H9 (cell line): ENCODE results near the gene SMURF1. TPM values are rescaled to one million over a fixed set of nuclear protein-coding genes. Genes with fewer than 3 reads are reported as not detected.

ENCODE experiments used
- DNase-seq: peaks from one replicate; pipeline ENCODE4 v3.0.0-alpha.2; 2017
- H2AFZ ChIP-seq: one replicate; pipeline ENCODE4 v1.6.1; 2013; ENCODE audit warnings: mild to moderate bottlenecking, low read length, control low read depth, moderate library complexity
- H2AK5ac ChIP-seq: 2 replicates; pipeline ENCODE4 v1.6.1; 2013; ENCODE audit warnings: low read length, control low read depth, mixed read lengths; ENCODE audit not compliant: insufficient read length
- H2BK120ac ChIP-seq: one replicate; pipeline ENCODE4 v1.6.1; 2013; ENCODE audit warnings: low read depth, mild to moderate bottlenecking, low read length, control low read depth, inconsistent platforms; ENCODE audit not compliant: poor library complexity, severe bottlenecking
- H2BK12ac ChIP-seq: 2 replicates; pipeline ENCODE4 v1.6.1; 2013; ENCODE audit warnings: low read length, control low read depth, mixed read lengths, low read depth; ENCODE audit not compliant: insufficient read length
- H2BK15ac ChIP-seq: 2 replicates; pipeline ENCODE4 v1.6.1; 2013; ENCODE audit warnings: low read depth, low read length, control low read depth
- H2BK20ac ChIP-seq: one replicate; pipeline ENCODE4 v1.6.1; 2013; ENCODE audit warnings: low read depth, mild to moderate bottlenecking, low read length, control low read depth, inconsistent platforms; ENCODE audit not compliant: poor library complexity, severe bottlenecking
- H2BK5ac ChIP-seq: 2 replicates; pipeline ENCODE4 v1.6.1; 2013; ENCODE audit warnings: low read length, control low read depth, mixed read lengths; ENCODE audit not compliant: insufficient read length
- H3K14ac ChIP-seq: 2 replicates; pipeline ENCODE4 v1.6.1; 2013; ENCODE audit warnings: low read length, control low read depth; ENCODE audit not compliant: insufficient read depth
- H3K18ac ChIP-seq: 2 replicates; pipeline ENCODE4 v1.6.1; 2013; ENCODE audit warnings: low read depth, mild to moderate bottlenecking, mixed read lengths, low read length, control low read depth; ENCODE audit not compliant: insufficient read length
- H3K23ac ChIP-seq: 2 replicates; pipeline ENCODE4 v1.6.1; 2013; ENCODE audit warnings: low read length, control low read depth, mixed read lengths, low read depth; ENCODE audit not compliant: insufficient read length
- H3K23me2 ChIP-seq: 2 replicates; pipeline ENCODE4 v1.6.1; 2013; ENCODE audit warnings: low read depth, mild to moderate bottlenecking, mixed read lengths, low read length, control low read depth; ENCODE audit not compliant: insufficient read length, poor library complexity, severe bottlenecking
- H3K27ac ChIP-seq: 2 replicates; pipeline ENCODE4 v1.5.1; 2013; ENCODE audit warnings: low read length, control low read depth, mixed read lengths, low read depth; ENCODE audit not compliant: insufficient read length
- H3K27me3 ChIP-seq: 2 replicates; pipeline ENCODE4 v1.6.1; 2013; ENCODE audit warnings: low read length, control low read depth, inconsistent platforms; ENCODE audit not compliant: insufficient read depth
- H3K4ac ChIP-seq: 2 replicates; pipeline ENCODE4 v1.6.1; 2013; ENCODE audit warnings: low read depth, mild to moderate bottlenecking, control low read depth, inconsistent platforms, low read length, moderate library complexity
- H3K4me1 ChIP-seq: 2 replicates; pipeline ENCODE4 v1.6.1; 2013; ENCODE audit warnings: low read length, control low read depth, inconsistent platforms; ENCODE audit not compliant: insufficient read depth
- H3K4me2 ChIP-seq: 2 replicates; pipeline ENCODE4 v1.6.1; 2013; ENCODE audit warnings: low read length, control low read depth, mixed read lengths; ENCODE audit not compliant: insufficient read length, insufficient read depth
- H3K56ac ChIP-seq: 2 replicates; pipeline ENCODE4 v1.6.1; 2013; ENCODE audit warnings: low read depth, mild to moderate bottlenecking, mixed read lengths, low read length, control low read depth; ENCODE audit not compliant: insufficient read length
- H3K79me1 ChIP-seq: 2 replicates; pipeline ENCODE4 v1.6.1; 2013; ENCODE audit warnings: low read depth, mild to moderate bottlenecking, moderate library complexity, low read length, control low read depth, inconsistent platforms; ENCODE audit not compliant: insufficient read depth, poor library complexity, severe bottlenecking
- H3K79me2 ChIP-seq: 2 replicates; pipeline ENCODE4 v1.6.1; 2013; ENCODE audit warnings: low read length, control low read depth, inconsistent platforms; ENCODE audit not compliant: insufficient read depth
- H3K9ac ChIP-seq: 2 replicates; pipeline ENCODE4 v1.6.1; 2013; ENCODE audit warnings: low read length, control low read depth, mixed read lengths; ENCODE audit not compliant: insufficient read length; ENCODE audit errors: extremely low read depth
- H3K9me3 ChIP-seq: one replicate; pipeline ENCODE4 v1.6.1; 2013; ENCODE audit warnings: low read depth, low read length, inconsistent platforms; ENCODE audit not compliant: control insufficient read depth
- H3T11ph ChIP-seq: one replicate; pipeline ENCODE4 v1.6.1; 2013; ENCODE audit warnings: mild to moderate bottlenecking, low read length, control low read depth, inconsistent platforms
- H4K20me1 ChIP-seq: one replicate; pipeline ENCODE4 v1.6.1; 2013; ENCODE audit not compliant: control insufficient read depth, insufficient read length, insufficient read depth
- H4K5ac ChIP-seq: 2 replicates; pipeline ENCODE4 v1.6.1; 2013; ENCODE audit warnings: low read depth, mild to moderate bottlenecking, mixed read lengths, low read length, control low read depth; ENCODE audit not compliant: insufficient read length
- H4K8ac ChIP-seq: replicated peaks from 2 replicates; pipeline ENCODE4 v1.6.1; 2013; ENCODE audit warnings: low read length, control low read depth, mixed read lengths, low read depth; ENCODE audit not compliant: insufficient read length
- H4K91ac ChIP-seq: 2 replicates; pipeline ENCODE4 v1.6.1; 2013; ENCODE audit warnings: low read depth, mild to moderate bottlenecking, moderate library complexity, mixed read lengths, low read length, control low read depth; ENCODE audit not compliant: insufficient read length
- H3K27ac Mint-ChIP-seq, 3 experiments: 2 replicates in 2 of 3; 3 replicates in 1 of 3; pipeline ENCODE4 v1.8.0; 2020 to 2021; ENCODE audit warnings: mixed read lengths in 3 of 3, mild to moderate bottlenecking in 1 of 3, moderate library complexity in 1 of 3
- H3K27me3 Mint-ChIP-seq: 2 replicates; pipeline ENCODE4 v1.8.0; 2021; ENCODE audit warnings: low read depth, mild to moderate bottlenecking, moderate library complexity, mixed read lengths
- H3K36me3 Mint-ChIP-seq, 3 experiments: 2 replicates in 2 of 3; 3 replicates in 1 of 3; pipeline ENCODE4 v1.8.0; 2020 to 2021; ENCODE audit warnings: low read depth in 3 of 3, mixed read lengths in 3 of 3; ENCODE audit not compliant: insufficient read depth in 1 of 3
- H3K4me1 Mint-ChIP-seq, 2 experiments: 2 replicates each; pipeline ENCODE4 v1.8.0; 2020; ENCODE audit warnings: mixed read lengths in 2 of 2
- H3K4me3 Mint-ChIP-seq, 2 experiments: 2 replicates in 1 of 2; 3 replicates in 1 of 2; pipeline ENCODE4 v1.8.0; 2020 to 2021; ENCODE audit warnings: mild to moderate bottlenecking in 2 of 2, mixed read lengths in 2 of 2, moderate library complexity in 1 of 2
- H3K9me3 Mint-ChIP-seq, 2 experiments: 2 replicates in 1 of 2; 3 replicates in 1 of 2; pipeline ENCODE4 v1.8.0; 2020; ENCODE audit warnings: mild to moderate bottlenecking in 2 of 2, mixed read lengths in 2 of 2, moderate library complexity in 1 of 2
- CTCF ChIP-seq: fragments of 200-600 bp; sonication (generic); conservative IDR thresholded peaks from 3 replicates; pipeline ENCODE4 v1.8.0; 2021; ENCODE audit warnings: antibody characterized with exemption, mild to moderate bottlenecking
- WGBS: extraction: QIAGEN DNeasy Blood & Tissue Kit; methylation state at CpG from one replicate; pipeline ENCODE4 v1.1.7; 2013; ENCODE audit warnings: missing lambda C conversion rate, low lambda C conversion rate, mixed read lengths; ENCODE audit not compliant: insufficient read length; ENCODE audit errors: extremely low coverage; 5-methylcytosine and 5-hydroxymethylcytosine counted together
- total RNA-seq: library from RNA; stranded (reverse); gene quantifications from 2 replicates; pipeline ENCODE4 v1.2.1, GENCODE V29; 2021

The SMURF1 gene
- total RNA-seq, 1 experiment from 2014 or later, result 29.4 TPM

GRCh38 chr7:99188221-99188620, 44.3 kb upstream of the SMURF1 start:
- H2BK20ac ChIP-seq, result no peak overlapping the region
- H3K23ac ChIP-seq, result no peak overlapping the region
- no peak overlapping the region for H3K4me3 Mint-ChIP-seq
- no peak overlapping the region; a peak in 1 of 7 replicates for H3K27ac Mint-ChIP-seq
- no peaks in the 10 kb centered on the region for H3K79me1 ChIP-seq
- H2BK5ac ChIP-seq, result no peak overlapping the region
- no peak overlapping the region for H3K18ac ChIP-seq
- H3T11ph ChIP-seq, result no peak overlapping the region
- no peak overlapping the region for H4K5ac ChIP-seq
- peaks cover 0 to 2% of the 10 kb centered on the region in 2 experiments; a peak in 2 of 4 replicates for H3K4me1 Mint-ChIP-seq
- H3K4me2 ChIP-seq, result no peak overlapping the region
- H3K4me1 ChIP-seq, result no peaks in the 10 kb centered on the region
- H3K27me3 ChIP-seq, result no peaks in the 10 kb centered on the region
- H2AFZ ChIP-seq, result no peak overlapping the region
- no peak for DNase-seq
- no peak overlapping the region for H2AK5ac ChIP-seq
- no CpG with 5 or more reads among the region's 15 CpGs for WGBS
- H3K27ac ChIP-seq, result no peak overlapping the region
- no peaks in the 10 kb centered on the region for H3K23me2 ChIP-seq
- no peaks in the 10 kb centered on the region for H3K9me3 ChIP-seq
- no peak overlapping the region for H4K91ac ChIP-seq
- peaks cover 3% of the 10 kb centered on the region for H3K27me3 Mint-ChIP-seq
- no peak overlapping the region for H3K56ac ChIP-seq
- H3K9me3 Mint-ChIP-seq, result no peaks in the 10 kb centered on the region
- no peak overlapping the region for H4K8ac ChIP-seq
- H3K79me2 ChIP-seq, result no peaks in the 10 kb centered on the region
- TF ChIP-seq CTCF, result no peak
- no peak overlapping the region for H3K4ac ChIP-seq
- no peak overlapping the region for H3K14ac ChIP-seq
- no peak overlapping the region for H2BK15ac ChIP-seq
- H2BK12ac ChIP-seq, result no peak overlapping the region
- H3K9ac ChIP-seq, result no peak overlapping the region
- H3K36me3 Mint-ChIP-seq, result no peaks in the 10 kb centered on the region
- no peak overlapping the region for H2BK120ac ChIP-seq
- no peaks in the 10 kb centered on the region for H4K20me1 ChIP-seq
